HCT116 (cell line): ENCODE results near the gene RNU5B-1. TPM values are rescaled to one million over a fixed set of nuclear protein-coding genes. Genes with fewer than 3 reads are reported as not detected.
A peak's percentile ranks its signal among the peaks of the same experiment; 100 is the strongest.

Experiments
- ATAC-seq: fragments of 200-7000 bp; cut with Tn5 transposase; 2 replicates; pipeline ENCODE4 v1.9.1; 2020; ENCODE audit warnings: mild to moderate bottlenecking, moderate library complexity
- BruUV-seq: library from RNA; stranded (reverse); fragments of 400-500 nt; replicated peaks from 2 replicates; lab custom pipeline; 2021; lab: Mats Ljungman, UMichigan
- CTCF ChIA-PET: fragments of 300-600 bp; sonication (Branson Sonifier 250); formaldehyde crosslinking; loops from one replicate; lab custom pipeline; 2021; ENCODE audit warnings: antibody characterized with exemption; lab: Charles Lee
- POLR2A ChIA-PET: fragments of 300-600, 350-600 bp; sonication (Branson Sonifier 250); formaldehyde crosslinking; loops from one replicate; lab custom pipeline; 2021; ENCODE audit warnings: antibody characterized with exemption; lab: Charles Lee
- RAD21 ChIA-PET, 2 experiments: fragments of 300-600 bp; sonication (Branson Sonifier 250); formaldehyde crosslinking; loops; one replicate each; lab custom pipeline; 2023; ENCODE audit warnings: low total read pairs in 2 of 2; ENCODE audit not compliant: uncharacterized antibody in 2 of 2, unreplicated experiment in 2 of 2, low non-redundant PET in 1 of 2; lab: Charles Lee
- DNase-seq: peaks from one replicate; pipeline ENCODE4 v3.0.0-alpha.2; 2010; ENCODE audit warnings: low read depth, low spot score
- H2AFZ ChIP-seq: fragments of 200-600 bp; shearing (Covaris generic), sonication (generic); 2 replicates; pipeline ENCODE4 v1.6.1; 2017; ENCODE audit warnings: low read depth, mixed run types, mixed read lengths, antibody characterized with exemption, low read length; ENCODE audit not compliant: poor library complexity, severe bottlenecking
- H3K27ac ChIP-seq: 2 replicates; pipeline ENCODE4 v1.5.1; 2012; ENCODE audit warnings: low read depth, low read length
- H3K27me3 ChIP-seq: fragments of 200-600 bp; sonication (generic); 2 replicates; pipeline ENCODE4 v1.6.1; 2016; ENCODE audit warnings: mixed run types, low read length, mixed read lengths; ENCODE audit not compliant: insufficient read depth
- H3K36me3 ChIP-seq, 2 experiments: fragments of 200-500 bp in 1 of 2; fragments of 200-600 bp in 1 of 2; sonication (Bioruptor generic) in 1 of 2; sonication (generic) in 1 of 2; 2 replicates each; pipeline versions ENCODE4 v1.5.1 to v1.6.1; 2014 to 2016; ENCODE audit warnings: low read length in 2 of 2, inconsistent platforms in 1 of 2, mixed read lengths in 1 of 2, mixed run types in 1 of 2; ENCODE audit not compliant: insufficient read depth in 2 of 2, control insufficient read depth in 1 of 2
- H3K4me1 ChIP-seq, 2 experiments: fragments of 200-600 bp in 1 of 2; sonication (generic) in 1 of 2; 2 replicates each; pipeline versions ENCODE4 v1.5.1 to v1.6.1; 2012 to 2017; ENCODE audit warnings: low read length in 2 of 2, inconsistent platforms in 1 of 2, mild to moderate bottlenecking in 1 of 2, mixed read lengths in 1 of 2, mixed run types in 1 of 2, moderate library complexity in 1 of 2; ENCODE audit not compliant: insufficient read depth in 2 of 2, control insufficient read depth in 1 of 2
- H3K4me2 ChIP-seq: fragments of 200-600 bp; sonication (generic); 2 replicates; pipeline ENCODE4 v1.6.1; 2017; ENCODE audit warnings: mixed run types, low read length, mixed read lengths
- H3K4me3 ChIP-seq, 2 experiments: fragments of 200-600 bp in 1 of 2; sonication (generic) in 1 of 2; replicated peaks in 1 of 2; 2 replicates each; pipeline ENCODE4 v1.5.1; 2011 to 2016; ENCODE audit warnings: low read length in 2 of 2, control low read depth in 1 of 2, low read depth in 1 of 2, mild to moderate bottlenecking in 1 of 2, mixed read lengths in 1 of 2, mixed run types in 1 of 2
- H3K79me2 ChIP-seq: fragments of 200-600 bp; sonication (generic); 2 replicates; pipeline ENCODE4 v1.6.1; 2017; ENCODE audit warnings: mild to moderate bottlenecking, mixed run types, low read length, moderate library complexity, mixed read lengths; ENCODE audit not compliant: insufficient read depth
- H3K9ac ChIP-seq: fragments of 200-600 bp; sonication (generic); 2 replicates; pipeline ENCODE4 v1.6.1; 2016; ENCODE audit warnings: low read length, mixed read lengths
- H3K9me2 ChIP-seq: fragments of 200-600 bp; sonication (generic), shearing (Covaris generic); 2 replicates; pipeline ENCODE4 v1.6.1; 2017; ENCODE audit warnings: mixed run types, mild to moderate bottlenecking, moderate library complexity; ENCODE audit not compliant: insufficient read depth
- H3K9me3 ChIP-seq, 2 experiments: fragments of 200-500 bp in 1 of 2; fragments of 200-600 bp in 1 of 2; sonication (Bioruptor generic) in 1 of 2; sonication (generic) in 1 of 2; 2 replicates each; pipeline ENCODE4 v1.6.1; 2014 to 2017; ENCODE audit warnings: low read length in 2 of 2, mixed read lengths in 2 of 2, inconsistent platforms in 1 of 2, low read depth in 1 of 2, mild to moderate bottlenecking in 1 of 2, mixed run types in 1 of 2, moderate library complexity in 1 of 2; ENCODE audit not compliant: control insufficient read depth in 1 of 2, insufficient read depth in 1 of 2
- H4K20me1 ChIP-seq: fragments of 200-600 bp; sonication (generic), shearing (Covaris generic); 2 replicates; pipeline ENCODE4 v1.6.1; 2017; ENCODE audit warnings: mixed run types, mild to moderate bottlenecking, moderate library complexity; ENCODE audit not compliant: insufficient read depth
- CBX3 ChIP-seq: IDR thresholded peaks from 2 replicates; pipeline ENCODE4 v1.6.1; 2012; ENCODE audit warnings: low read depth
- CEBPB ChIP-seq: IDR thresholded peaks from 2 replicates; pipeline ENCODE4 v1.6.1; 2012; ENCODE audit warnings: low read depth
- EGR1 ChIP-seq: IDR thresholded peaks from 2 replicates; pipeline ENCODE4 v1.6.1; 2012; ENCODE audit warnings: low read depth
- EZH2phosphoT487 ChIP-seq: fragments of 200-600 bp; IDR thresholded peaks from 2 replicates; pipeline ENCODE4 v1.6.1; 2018; ENCODE audit warnings: antibody characterized with exemption, borderline replicate concordance
- FOSL1 ChIP-seq: IDR thresholded peaks from 2 replicates; pipeline ENCODE4 v1.6.1; 2012; ENCODE audit warnings: low read depth
- JUND ChIP-seq: IDR thresholded peaks from 2 replicates; pipeline ENCODE4 v1.6.1; 2012
- POLR2AphosphoS5 ChIP-seq: IDR thresholded peaks from 2 replicates; pipeline ENCODE4 v1.6.1; 2011; ENCODE audit warnings: mild to moderate bottlenecking, low read depth, low read length, moderate library complexity
- SP1 ChIP-seq: IDR thresholded peaks from 2 replicates; pipeline ENCODE4 v1.6.1; 2012; ENCODE audit warnings: low read depth
- SRF ChIP-seq: IDR thresholded peaks from 2 replicates; pipeline ENCODE4 v1.6.1; 2012; ENCODE audit warnings: low read depth
- TCF7L2 ChIP-seq: IDR thresholded peaks from 2 replicates; pipeline ENCODE4 v1.7.0; 2011; ENCODE audit warnings: borderline replicate concordance, inconsistent platforms; ENCODE audit not compliant: insufficient read depth, insufficient read length; ENCODE audit errors: extremely low read depth
- YY1 ChIP-seq: IDR thresholded peaks from 2 replicates; pipeline ENCODE4 v1.6.1; 2011; ENCODE audit warnings: low read length, low read depth, moderate library complexity, mild to moderate bottlenecking; ENCODE audit not compliant: insufficient replicate concordance; ENCODE audit errors: extremely low read depth
- ZFX ChIP-seq: fragments of 450-650 bp; IDR thresholded peaks from 2 replicates; pipeline ENCODE4 v1.6.1; 2017
- ZNF274 ChIP-seq: fragments of 200-500 bp; sonication (Bioruptor generic); IDR thresholded peaks from 2 replicates; pipeline ENCODE4 v1.6.1; 2014; ENCODE audit warnings: mild to moderate bottlenecking, low read depth, low read length, inconsistent platforms
- intact Hi-C: fragments of 100-400 bp; cut with micrococcal nuclease; formaldehyde crosslinking; loops from 2 replicates; pipeline ENCODE4 v1.10.0; 2022
- total RNA-seq: library from RNA; stranded (reverse); gene quantifications from one replicate; pipeline ENCODE4 v1.2.1, GENCODE V29; 2021; ENCODE audit not compliant: unreplicated experiment
- TF ChIP-seq, protein P1 (sequence below), 3 experiments: fragments of 200-600 bp in 1 of 3; sonication (generic) in 1 of 3; IDR thresholded peaks in 2 of 3; conservative IDR thresholded peaks in 1 of 3; 2 replicates each; pipeline ENCODE4 v1.5.1; 2012 to 2017; ENCODE audit warnings: low read depth in 2 of 3, low read length in 2 of 3, antibody characterized with exemption in 1 of 3, borderline replicate concordance in 1 of 3, control low read depth in 1 of 3, mild to moderate bottlenecking in 1 of 3, mixed read lengths in 1 of 3, mixed run types in 1 of 3, moderate library complexity in 1 of 3; ENCODE audit not compliant: insufficient read depth in 1 of 3
- TF ChIP-seq, protein P2 (sequence below): IDR thresholded peaks from 2 replicates; pipeline ENCODE4 v1.6.1; 2012
- TF ChIP-seq, protein P3 (sequence below): IDR thresholded peaks from 2 replicates; pipeline ENCODE4 v1.6.1; 2012; ENCODE audit warnings: low read depth
- TF ChIP-seq, protein P4 (sequence below): IDR thresholded peaks from 2 replicates; pipeline ENCODE4 v1.6.1; 2012
- TF ChIP-seq, protein P5 (sequence below): IDR thresholded peaks from 2 replicates; pipeline ENCODE4 v1.6.1; 2011; ENCODE audit warnings: mild to moderate bottlenecking, low read length, moderate library complexity; ENCODE audit not compliant: insufficient replicate concordance; ENCODE audit errors: extremely low read depth

Gene RNU5B-1
- total RNA-seq, 1 experiment from 2014 or later = not detected

DNA sequence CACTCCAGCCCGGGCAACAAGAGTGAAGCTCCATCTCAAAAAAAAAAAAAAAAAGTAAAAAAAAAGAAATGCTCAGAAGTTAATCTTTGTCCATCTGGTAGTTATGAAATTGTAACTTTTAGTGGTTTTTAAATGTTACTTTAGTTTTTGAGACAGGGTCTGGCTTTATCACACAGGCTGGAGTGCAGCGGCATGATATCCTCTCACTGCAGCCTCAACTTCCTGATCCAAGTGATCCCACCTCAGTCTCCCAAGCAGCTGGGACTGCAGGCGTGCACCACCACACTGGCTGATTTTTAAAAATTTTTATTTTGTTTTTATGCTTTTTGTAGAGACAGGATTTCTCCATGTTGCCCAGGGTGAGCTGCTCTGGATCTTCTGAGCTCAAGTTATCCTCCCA, 1.3 kb downstream of the RNU5B-1 start:
- ChIA-PET CTCF (interaction anchor here (1.2 to 1.3 kb wide), 2 partner anchors 79 to 139 kb away, joined by 3 read pairs; no protein-coding TSS in a partner anchor), POLR2A (interaction anchor here (0.6 to 2.4 kb wide), 15 partner anchors 8 to 262 kb away, joined by 3 to 72 read pairs (median 9); partner anchors contain the start of genes CLPX and PARP16), RAD21 (no interaction called here)
- Histone ChIP-seq H3K9me3 (no peaks in the 10 kb centered on the region), H3K4me2 (peak overlapping the region; percentile 67; the same call in 1 of the 2 replicates), H3K4me1 (peaks cover 20 to 29% of the 10 kb centered on the region in 2 experiments), H3K9ac (no peak overlapping the region), H3K27me3 (no peaks in the 10 kb centered on the region), H3K9me2 (no peaks in the 10 kb centered on the region), H3K27ac (peak overlapping the region; percentile 67), H4K20me1 (no peaks in the 10 kb centered on the region), H3K79me2 (no peaks in the 10 kb centered on the region), H3K4me3 (no peak overlapping the region), H3K36me3 (no peaks in the 10 kb centered on the region), H2AFZ (no peak overlapping the region)
- intact Hi-C loops = loop anchor here (2.0 kb wide), 1 partner anchor 117 kb away; no protein-coding TSS in a partner anchor
- ATAC-seq (no peak), DNase-seq (no peak)
- TF ChIP-seq SP1 = no peak
- TF ChIP-seq POLR2AphosphoS5 = no peak
- no peak for TF ChIP-seq FOSL1
- TF ChIP-seq CBX3 = no peak
- no peak for TF ChIP-seq YY1
- no peak for TF ChIP-seq CEBPB
- TF ChIP-seq, protein P1, sequence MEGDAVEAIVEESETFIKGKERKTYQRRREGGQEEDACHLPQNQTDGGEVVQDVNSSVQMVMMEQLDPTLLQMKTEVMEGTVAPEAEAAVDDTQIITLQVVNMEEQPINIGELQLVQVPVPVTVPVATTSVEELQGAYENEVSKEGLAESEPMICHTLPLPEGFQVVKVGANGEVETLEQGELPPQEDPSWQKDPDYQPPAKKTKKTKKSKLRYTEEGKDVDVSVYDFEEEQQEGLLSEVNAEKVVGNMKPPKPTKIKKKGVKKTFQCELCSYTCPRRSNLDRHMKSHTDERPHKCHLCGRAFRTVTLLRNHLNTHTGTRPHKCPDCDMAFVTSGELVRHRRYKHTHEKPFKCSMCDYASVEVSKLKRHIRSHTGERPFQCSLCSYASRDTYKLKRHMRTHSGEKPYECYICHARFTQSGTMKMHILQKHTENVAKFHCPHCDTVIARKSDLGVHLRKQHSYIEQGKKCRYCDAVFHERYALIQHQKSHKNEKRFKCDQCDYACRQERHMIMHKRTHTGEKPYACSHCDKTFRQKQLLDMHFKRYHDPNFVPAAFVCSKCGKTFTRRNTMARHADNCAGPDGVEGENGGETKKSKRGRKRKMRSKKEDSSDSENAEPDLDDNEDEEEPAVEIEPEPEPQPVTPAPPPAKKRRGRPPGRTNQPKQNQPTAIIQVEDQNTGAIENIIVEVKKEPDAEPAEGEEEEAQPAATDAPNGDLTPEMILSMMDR (IDR thresholded peaks at IDR 0.05 in 2 of 3, conservative IDR thresholded peaks at IDR 0.05 in 1 of 3; ENCODE audit: borderline replicate concordance in 1 of 3, insufficient read depth in 1 of 3, low read depth in 2 of 3, low read length in 2 of 3) = no peak
- no peak for TF ChIP-seq ZFX
- no peak for TF ChIP-seq EZH2phosphoT487
- TF ChIP-seq, protein P2, sequence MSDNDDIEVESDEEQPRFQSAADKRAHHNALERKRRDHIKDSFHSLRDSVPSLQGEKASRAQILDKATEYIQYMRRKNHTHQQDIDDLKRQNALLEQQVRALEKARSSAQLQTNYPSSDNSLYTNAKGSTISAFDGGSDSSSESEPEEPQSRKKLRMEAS = no peak
- TF ChIP-seq, protein P3, sequence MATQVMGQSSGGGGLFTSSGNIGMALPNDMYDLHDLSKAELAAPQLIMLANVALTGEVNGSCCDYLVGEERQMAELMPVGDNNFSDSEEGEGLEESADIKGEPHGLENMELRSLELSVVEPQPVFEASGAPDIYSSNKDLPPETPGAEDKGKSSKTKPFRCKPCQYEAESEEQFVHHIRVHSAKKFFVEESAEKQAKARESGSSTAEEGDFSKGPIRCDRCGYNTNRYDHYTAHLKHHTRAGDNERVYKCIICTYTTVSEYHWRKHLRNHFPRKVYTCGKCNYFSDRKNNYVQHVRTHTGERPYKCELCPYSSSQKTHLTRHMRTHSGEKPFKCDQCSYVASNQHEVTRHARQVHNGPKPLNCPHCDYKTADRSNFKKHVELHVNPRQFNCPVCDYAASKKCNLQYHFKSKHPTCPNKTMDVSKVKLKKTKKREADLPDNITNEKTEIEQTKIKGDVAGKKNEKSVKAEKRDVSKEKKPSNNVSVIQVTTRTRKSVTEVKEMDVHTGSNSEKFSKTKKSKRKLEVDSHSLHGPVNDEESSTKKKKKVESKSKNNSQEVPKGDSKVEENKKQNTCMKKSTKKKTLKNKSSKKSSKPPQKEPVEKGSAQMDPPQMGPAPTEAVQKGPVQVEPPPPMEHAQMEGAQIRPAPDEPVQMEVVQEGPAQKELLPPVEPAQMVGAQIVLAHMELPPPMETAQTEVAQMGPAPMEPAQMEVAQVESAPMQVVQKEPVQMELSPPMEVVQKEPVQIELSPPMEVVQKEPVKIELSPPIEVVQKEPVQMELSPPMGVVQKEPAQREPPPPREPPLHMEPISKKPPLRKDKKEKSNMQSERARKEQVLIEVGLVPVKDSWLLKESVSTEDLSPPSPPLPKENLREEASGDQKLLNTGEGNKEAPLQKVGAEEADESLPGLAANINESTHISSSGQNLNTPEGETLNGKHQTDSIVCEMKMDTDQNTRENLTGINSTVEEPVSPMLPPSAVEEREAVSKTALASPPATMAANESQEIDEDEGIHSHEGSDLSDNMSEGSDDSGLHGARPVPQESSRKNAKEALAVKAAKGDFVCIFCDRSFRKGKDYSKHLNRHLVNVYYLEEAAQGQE = no peak
- TF ChIP-seq ZNF274 = no peak
- TF ChIP-seq, protein P4, sequence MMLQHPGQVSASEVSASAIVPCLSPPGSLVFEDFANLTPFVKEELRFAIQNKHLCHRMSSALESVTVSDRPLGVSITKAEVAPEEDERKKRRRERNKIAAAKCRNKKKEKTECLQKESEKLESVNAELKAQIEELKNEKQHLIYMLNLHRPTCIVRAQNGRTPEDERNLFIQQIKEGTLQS = no peak
- TF ChIP-seq EGR1 = no peak
- TF ChIP-seq, protein P5, sequence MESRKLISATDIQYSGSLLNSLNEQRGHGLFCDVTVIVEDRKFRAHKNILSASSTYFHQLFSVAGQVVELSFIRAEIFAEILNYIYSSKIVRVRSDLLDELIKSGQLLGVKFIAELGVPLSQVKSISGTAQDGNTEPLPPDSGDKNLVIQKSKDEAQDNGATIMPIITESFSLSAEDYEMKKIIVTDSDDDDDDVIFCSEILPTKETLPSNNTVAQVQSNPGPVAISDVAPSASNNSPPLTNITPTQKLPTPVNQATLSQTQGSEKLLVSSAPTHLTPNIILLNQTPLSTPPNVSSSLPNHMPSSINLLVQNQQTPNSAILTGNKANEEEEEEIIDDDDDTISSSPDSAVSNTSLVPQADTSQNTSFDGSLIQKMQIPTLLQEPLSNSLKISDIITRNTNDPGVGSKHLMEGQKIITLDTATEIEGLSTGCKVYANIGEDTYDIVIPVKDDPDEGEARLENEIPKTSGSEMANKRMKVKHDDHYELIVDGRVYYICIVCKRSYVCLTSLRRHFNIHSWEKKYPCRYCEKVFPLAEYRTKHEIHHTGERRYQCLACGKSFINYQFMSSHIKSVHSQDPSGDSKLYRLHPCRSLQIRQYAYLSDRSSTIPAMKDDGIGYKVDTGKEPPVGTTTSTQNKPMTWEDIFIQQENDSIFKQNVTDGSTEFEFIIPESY = no peak
- no peak for TF ChIP-seq JUND
- TF ChIP-seq SRF = no peak
- no peak for TF ChIP-seq TCF7L2
- BruUV-seq = no TSS peak
